ENCODE measurements around the gene SMIM31.

Gene SMIM31

DNA sequence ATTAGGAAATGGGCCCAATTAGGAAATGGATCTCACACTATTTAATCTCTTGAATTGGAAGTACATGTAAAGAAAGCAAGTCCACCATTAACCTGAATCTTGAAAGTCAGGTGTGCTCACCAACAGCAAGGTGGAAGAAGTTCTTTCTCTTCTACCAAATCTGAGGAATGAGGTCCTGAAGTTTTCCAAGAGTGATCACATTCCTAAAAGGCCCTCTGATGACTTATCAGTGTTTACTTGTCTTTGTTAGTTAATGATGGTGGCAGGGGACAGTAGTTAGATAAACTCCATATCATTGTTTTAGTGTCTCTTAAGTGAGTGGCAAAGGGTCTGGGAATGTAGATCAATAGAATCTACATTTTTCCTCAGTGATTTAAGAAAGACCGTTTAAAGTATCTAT lies 61.8 kb downstream of the SMIM31 start:
- H3K4me3 Mint-ChIP-seq = no peak overlapping the region
- no peaks in the 10 kb centered on the region for H3K4me1 Mint-ChIP-seq (ENCODE audit: low read depth)
- peaks cover 2% of the 10 kb centered on the region for H3K27me3 Mint-ChIP-seq
- no peaks in the 10 kb centered on the region for H3K9me3 Mint-ChIP-seq (ENCODE audit: low read depth)
- H3K27ac Mint-ChIP-seq = no peak overlapping the region
- no peaks in the 10 kb centered on the region for H3K36me3 Mint-ChIP-seq

DNA sequence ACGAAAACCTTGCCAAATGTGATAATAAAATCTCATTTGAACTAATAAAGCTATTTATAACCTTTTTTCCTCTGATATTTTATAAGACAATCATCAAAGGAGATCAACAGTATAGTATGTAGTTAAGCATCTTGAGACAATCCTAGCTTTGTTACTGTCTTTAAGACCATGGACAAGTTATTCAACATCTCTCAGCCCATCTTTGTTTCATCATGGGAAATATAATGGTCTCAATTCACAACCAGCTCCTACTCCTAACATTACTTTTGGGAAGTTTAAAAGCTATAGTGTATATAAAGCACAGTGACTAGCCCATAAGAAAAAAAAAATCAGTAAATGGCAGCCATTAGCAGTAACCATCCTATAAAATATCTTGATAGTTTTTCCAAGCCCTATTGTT lies 65.4 kb downstream of the SMIM31 start:
- Mint-ChIP-seq H3K4me1 (ENCODE audit: low read depth) (no peaks in the 10 kb centered on the region), H3K9me3 (ENCODE audit: low read depth) (peaks cover 5% of the 10 kb centered on the region), H3K27me3 (peaks cover 18% of the 10 kb centered on the region), H3K4me3 (no peak overlapping the region), H3K36me3 (no peaks in the 10 kb centered on the region), H3K27ac (no peak overlapping the region)

DNA sequence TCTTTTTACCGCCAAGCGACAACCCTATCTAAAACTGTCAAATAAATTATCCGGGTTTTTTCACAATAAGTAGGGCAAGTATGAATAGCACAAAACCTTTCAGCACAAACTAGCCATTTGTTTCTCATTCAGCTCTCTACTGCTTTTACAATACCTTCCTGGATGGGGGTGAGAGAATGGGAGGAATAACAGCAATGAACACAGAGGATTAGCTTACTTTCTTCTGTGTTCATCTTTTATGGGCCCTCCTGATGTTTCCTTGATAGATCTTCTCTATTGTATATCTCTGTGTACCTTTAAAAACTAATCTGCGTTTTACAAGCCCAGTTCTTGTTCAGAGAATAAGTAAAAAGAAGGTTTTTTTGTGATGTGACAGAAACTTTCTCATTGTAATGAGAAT lies 67.8 kb downstream of the SMIM31 start:
- H3K27me3 Mint-ChIP-seq = peaks cover 16% of the 10 kb centered on the region
- H3K36me3 Mint-ChIP-seq = no peaks in the 10 kb centered on the region
- H3K4me1 Mint-ChIP-seq (ENCODE audit: low read depth) = no peaks in the 10 kb centered on the region
- H3K27ac Mint-ChIP-seq = no peak overlapping the region
- no peak overlapping the region for H3K4me3 Mint-ChIP-seq
- peaks cover 5% of the 10 kb centered on the region for H3K9me3 Mint-ChIP-seq (ENCODE audit: low read depth)

DNA sequence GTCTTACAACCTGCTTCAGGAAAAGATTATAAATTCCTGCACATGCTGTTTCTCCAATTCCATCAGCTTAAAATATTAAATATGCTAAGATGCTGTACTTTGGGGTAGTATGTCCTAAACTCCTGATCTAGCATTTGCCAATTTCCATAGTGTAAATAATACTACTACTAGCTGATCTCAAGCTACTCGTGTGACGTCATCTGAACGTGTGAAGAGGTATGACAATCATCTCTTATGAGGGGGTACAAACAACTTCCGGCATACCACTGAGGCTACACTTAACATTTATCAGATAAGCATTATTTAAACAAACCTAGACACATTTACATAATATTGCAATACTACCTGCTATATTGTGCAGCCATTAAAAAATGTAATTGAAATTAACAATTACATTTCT lies 70.7 kb downstream of the SMIM31 start:
- Mint-ChIP-seq H3K36me3 (no peaks in the 10 kb centered on the region), H3K27me3 (peaks cover 18% of the 10 kb centered on the region), H3K4me1 (ENCODE audit: low read depth) (no peaks in the 10 kb centered on the region), H3K4me3 (no peak overlapping the region), H3K9me3 (ENCODE audit: low read depth) (peaks cover 5% of the 10 kb centered on the region), H3K27ac (no peak overlapping the region)

DNA sequence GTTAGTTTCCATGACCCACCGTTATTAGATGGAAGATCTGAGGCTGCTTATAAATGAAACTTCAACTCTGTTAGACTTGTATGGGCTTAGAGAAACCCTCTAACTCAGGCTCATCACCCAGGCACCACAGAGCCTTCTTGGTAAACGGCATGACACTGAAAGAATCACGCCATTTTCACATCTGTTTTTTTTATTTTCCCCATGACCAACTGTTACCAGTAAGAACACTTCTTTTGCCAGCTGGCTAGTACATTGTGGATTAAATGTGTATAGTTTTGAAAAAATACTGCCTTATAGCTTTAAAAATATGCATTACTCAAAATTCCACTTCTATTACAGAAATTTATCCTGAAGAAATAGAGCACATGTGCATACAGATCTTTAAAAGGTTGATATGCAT lies 75.0 kb downstream of the SMIM31 start:
- peaks cover 2% of the 10 kb centered on the region for H3K27me3 Mint-ChIP-seq
- H3K27ac Mint-ChIP-seq = no peak overlapping the region
- no peaks in the 10 kb centered on the region for H3K36me3 Mint-ChIP-seq
- H3K4me1 Mint-ChIP-seq (ENCODE audit: low read depth) = no peaks in the 10 kb centered on the region
- no peaks in the 10 kb centered on the region for H3K9me3 Mint-ChIP-seq (ENCODE audit: low read depth)
- H3K4me3 Mint-ChIP-seq = no peak overlapping the region

DNA sequence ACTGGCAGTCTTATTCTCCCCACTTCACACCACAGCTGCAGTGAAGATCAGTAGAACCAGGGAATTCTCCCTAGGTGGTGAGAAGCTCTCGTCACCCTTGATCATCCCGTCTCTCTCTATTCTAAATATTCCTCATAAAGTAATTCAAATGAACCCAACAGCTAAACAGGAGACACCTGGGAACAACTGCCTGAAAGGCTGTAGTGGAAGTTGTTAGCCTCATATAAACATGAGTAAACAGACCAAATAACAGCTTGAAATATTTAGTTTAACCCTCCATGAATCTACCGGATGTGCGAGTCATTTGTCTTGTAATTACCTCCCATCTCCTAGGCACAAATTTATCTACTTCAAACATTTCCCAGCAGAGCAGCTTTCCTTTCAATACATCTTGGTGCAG lies 92.6 kb downstream of the SMIM31 start:
- H3K4me1 Mint-ChIP-seq (ENCODE audit: low read depth) = no peaks in the 10 kb centered on the region

DNA sequence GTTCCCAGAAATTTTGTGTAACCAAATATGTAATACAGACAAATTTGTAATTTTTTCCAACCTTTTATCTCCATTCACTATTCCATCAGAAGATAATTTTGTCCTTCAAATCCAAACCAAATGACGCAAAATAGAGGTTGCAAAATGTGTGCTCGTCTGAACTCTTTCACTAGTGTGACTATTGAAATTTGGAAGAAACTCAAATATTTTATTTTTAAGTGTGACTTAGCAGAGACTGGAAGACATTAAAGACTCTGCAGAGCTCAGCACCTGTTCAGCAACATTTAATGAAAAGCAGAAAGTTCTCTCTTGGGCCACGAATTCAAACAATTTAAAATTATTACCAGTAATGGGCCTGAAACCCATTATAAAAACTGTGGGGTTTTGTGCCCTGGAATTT lies 93.1 kb downstream of the SMIM31 start:
- H3K27ac Mint-ChIP-seq = no peak overlapping the region
- H3K36me3 Mint-ChIP-seq = no peaks in the 10 kb centered on the region
- H3K4me3 Mint-ChIP-seq = no peak overlapping the region
- H3K27me3 Mint-ChIP-seq = peaks cover 3% of the 10 kb centered on the region
- no peaks in the 10 kb centered on the region for H3K9me3 Mint-ChIP-seq (ENCODE audit: low read depth)
- H3K4me1 Mint-ChIP-seq (ENCODE audit: low read depth) = no peaks in the 10 kb centered on the region

More for the DNA sequence above, 92.6 kb downstream of the SMIM31 start:
- H3K36me3 Mint-ChIP-seq = no peaks in the 10 kb centered on the region
- H3K27ac Mint-ChIP-seq = no peak overlapping the region
- peaks cover 3% of the 10 kb centered on the region for H3K27me3 Mint-ChIP-seq
- no peaks in the 10 kb centered on the region for H3K9me3 Mint-ChIP-seq (ENCODE audit: low read depth)
- no peak overlapping the region for H3K4me3 Mint-ChIP-seq

DNA sequence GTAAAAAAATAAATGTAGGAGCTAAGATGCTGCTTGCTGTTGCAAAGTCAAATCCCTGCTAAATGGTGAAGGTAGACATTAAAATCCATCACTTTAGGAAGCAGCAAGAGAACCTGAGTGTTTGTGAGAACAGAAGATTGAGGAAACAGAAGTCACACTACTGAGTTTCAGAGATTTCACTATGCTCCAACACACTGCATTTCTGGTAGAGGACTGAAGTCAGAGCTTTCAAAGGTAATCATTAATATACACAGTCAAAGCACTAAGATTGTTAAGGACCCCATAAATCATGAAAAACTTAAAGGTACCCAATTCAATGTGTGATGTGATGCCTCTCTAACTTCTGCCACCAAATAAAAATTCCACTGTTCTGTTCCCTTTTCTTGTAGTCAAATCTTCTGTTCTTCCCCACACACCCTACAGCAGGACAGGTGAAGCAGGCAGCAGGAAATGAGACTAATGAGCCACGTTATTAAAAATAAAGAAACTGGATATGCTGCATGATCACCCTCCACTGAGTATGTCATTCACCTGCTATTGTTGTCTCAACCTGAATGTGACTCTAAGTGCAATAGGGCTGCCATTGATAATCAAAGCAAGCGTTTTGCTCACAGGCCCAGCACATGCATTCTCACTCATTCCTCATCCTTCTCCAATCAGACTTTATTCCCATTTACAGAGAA lies 94.2 kb downstream of the SMIM31 start:
- Mint-ChIP-seq H3K27ac (no peak overlapping the region), H3K4me1 (ENCODE audit: low read depth) (no peaks in the 10 kb centered on the region), H3K36me3 (no peaks in the 10 kb centered on the region), H3K9me3 (ENCODE audit: low read depth) (no peaks in the 10 kb centered on the region), H3K4me3 (no peak overlapping the region), H3K27me3 (peaks cover 3% of the 10 kb centered on the region)

Measured in activated naive CD8-positive, alpha-beta T cell (primary cell).